Cerebellar cortex (tissue), 1 donor: ENCODE data around the gene JAGN1.
A peak's percentile ranks its signal among the peaks of the same experiment; 100 is the strongest.
"Not testable (repeated sequence)": the region's sequence is repeated elsewhere in the genome, so short reads cannot be mapped to it uniquely, and the experiment has no call there.

Experiments
- DNase-seq: peaks from one replicate; pipeline ENCODE4 v3.0.0-alpha.2; 2015; ENCODE audit warnings: low spot score

Gene JAGN1

DNA sequence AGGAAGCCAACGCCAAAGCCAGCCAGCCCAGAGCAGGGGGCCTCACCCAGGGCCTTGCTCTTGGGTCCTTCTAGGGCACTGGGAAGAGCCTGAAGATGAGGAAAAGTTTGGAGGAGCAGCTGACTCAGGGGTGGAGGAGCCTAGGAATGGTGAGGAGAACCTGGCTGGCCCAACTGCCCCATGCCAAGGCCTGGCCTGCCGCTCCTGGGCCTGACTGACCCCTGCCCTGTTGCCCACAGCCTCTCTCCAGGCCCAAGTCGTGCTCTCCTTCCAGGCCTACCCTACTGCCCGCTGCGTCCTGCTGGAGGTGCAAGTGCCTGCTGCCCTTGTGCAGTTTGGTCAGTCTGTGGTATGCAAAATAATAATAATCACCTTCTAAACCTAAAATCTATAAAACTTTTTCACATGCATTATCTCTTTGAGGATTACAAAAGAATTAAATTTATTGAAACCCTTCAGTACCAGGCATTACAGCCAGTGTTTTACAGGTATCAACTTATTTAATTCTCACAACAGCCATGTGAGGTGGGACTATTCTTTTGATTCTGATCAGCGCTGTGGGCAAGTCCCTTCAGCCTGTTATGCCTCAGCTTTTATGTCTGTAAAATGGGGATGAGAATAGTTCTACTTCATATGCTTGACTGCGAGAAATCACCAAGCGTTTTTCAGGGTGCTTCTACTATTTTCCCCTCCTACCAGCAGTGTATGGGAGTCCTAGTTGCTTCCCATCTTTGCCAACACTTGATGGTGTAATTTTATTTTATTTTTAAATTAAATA is 28.0 kb downstream of the JAGN1 start:
- DNase-seq = no peak

DNA sequence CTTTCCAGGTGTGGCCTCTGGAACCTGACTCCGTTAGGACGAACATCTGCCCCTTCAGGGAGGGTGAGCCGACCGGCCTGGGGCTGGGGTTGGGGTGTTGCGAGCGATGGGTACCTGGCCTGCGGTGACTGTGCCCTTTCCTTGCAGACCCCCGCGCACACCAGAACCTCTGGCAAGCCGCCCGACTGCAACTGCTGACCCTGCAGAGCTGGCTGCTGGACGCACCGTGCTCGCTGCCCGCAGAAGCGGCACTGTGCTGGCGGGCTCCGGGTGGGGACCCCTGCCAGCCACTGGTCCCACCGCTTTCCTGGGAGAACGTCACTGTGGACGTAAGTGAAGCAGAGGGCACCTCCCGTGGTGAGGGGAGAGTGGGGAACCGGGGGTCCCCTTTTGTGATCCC is 37.7 kb downstream of the JAGN1 start:
- no peak for DNase-seq

DNA sequence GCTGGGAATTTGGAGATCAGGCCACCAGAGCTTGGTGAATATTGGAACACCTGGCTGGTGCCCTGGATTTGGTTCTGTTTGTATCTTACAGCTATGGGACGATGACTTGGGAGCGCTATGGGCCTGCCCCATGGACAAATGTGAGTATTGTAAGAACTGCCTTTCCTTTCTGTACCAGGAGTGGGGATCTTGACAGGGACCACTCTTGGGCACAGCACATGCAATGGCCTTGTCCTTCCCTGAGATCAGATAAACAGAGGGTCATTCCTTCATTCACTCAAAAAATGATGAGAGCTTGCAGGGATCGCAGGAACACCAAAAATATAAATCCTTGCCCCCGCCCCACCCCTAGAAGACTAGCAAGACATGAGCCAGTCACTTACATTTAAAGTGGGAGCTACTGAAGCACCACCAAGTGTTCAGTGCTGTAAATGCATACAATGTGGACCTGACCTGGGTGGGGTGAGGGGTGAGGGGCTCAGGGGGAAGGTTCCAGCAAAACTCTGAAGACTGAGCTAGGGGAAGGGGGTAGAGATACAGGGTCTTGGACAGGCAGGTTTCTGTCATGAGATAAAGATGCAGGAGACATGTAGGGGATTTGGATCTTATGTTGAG is 40.5 kb downstream of the JAGN1 start:
- no peak for DNase-seq

DNA sequence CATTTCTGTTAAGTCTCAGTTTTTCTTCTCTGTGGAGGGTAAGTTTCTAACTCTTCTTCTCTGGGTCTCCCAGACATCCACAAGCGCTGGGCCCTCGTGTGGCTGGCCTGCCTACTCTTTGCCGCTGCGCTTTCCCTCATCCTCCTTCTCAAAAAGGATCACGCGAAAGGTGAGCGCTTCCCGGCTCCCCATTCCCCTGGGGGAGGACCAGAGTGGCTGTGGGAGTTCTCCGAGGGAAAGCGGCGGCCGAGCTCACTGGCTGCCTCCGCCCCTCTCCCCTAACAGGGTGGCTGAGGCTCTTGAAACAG is 42.1 kb downstream of the JAGN1 start:
- DNase-seq = peak; percentile 46

DNA sequence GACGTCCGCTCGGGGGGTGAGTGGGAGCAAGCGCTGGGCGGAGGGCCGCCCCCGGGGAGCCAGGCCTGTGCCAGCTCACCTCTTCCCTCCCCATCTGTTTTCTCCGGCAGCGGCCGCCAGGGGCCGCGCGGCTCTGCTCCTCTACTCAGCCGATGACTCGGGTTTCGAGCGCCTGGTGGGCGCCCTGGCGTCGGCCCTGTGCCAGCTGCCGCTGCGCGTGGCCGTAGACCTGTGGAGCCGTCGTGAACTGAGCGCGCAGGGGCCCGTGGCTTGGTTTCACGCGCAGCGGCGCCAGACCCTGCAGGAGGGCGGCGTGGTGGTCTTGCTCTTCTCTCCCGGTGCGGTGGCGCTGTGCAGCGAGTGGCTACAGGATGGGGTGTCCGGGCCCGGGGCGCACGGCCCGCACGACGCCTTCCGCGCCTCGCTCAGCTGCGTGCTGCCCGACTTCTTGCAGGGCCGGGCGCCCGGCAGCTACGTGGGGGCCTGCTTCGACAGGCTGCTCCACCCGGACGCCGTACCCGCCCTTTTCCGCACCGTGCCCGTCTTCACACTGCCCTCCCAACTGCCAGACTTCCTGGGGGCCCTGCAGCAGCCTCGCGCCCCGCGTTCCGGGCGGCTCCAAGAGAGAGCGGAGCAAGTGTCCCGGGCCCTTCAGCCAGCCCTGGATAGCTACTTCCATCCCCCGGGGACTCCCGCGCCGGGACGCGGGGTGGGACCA is 42.6 kb downstream of the JAGN1 start:
- peak; percentile 71 for DNase-seq

DNA sequence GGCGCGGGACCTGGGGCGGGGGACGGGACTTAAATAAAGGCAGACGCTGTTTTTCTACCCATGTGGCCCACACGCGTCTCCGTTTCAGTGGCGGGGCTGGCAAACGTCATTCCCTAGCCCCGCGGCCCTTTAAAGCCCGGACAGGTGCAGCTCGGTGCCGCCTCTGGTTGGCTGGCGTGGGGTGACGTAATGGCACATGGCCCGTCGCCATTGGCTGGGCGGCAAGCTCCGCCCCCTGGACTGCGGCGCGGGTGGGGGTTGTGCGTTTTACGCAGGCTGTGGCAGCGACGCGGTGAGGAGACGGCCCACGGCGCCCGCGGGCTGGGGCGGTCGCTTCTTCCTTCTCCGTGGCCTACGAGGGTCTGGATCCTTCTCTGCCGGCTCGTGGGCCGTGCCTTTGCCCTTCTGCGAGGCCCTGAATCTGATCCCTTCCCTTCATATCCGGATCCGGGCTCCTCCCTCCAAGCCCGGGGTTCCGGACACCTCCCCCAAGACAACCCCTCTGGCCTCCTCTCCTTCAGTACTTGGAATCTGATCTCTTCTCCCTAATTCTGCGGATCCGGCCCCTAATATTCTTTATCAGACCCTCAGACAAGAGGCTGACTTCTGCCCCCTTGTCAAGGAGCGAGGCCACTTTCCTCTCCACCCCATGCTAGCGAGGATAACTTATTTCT is 43.3 kb downstream of the JAGN1 start, which contains the start of gene CRELD1:
Gene CRELD1, plus strand, starts transcription at position 274 of the 674 bp plus-strand sequence. CDS start 605 bp downstream, outside the sequence.
- DNase-seq = peak; percentile 96

DNA sequence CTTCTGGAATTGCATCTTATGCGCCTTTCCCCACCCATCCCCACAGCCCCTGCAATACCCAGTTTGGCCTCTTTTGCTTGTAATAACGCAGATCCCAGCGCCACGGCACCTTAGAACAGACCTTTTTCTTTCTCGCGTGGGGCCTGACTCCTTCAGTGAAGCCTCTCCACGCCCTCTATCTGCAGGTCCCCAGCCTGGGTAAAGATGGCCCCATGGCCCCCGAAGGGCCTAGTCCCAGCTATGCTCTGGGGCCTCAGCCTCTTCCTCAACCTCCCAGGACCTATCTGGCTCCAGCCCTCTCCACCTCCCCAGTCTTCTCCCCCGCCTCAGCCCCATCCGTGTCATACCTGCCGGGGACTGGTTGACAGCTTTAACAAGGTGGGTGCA is 43.8 kb downstream of the JAGN1 start:
- DNase-seq = no peak

DNA sequence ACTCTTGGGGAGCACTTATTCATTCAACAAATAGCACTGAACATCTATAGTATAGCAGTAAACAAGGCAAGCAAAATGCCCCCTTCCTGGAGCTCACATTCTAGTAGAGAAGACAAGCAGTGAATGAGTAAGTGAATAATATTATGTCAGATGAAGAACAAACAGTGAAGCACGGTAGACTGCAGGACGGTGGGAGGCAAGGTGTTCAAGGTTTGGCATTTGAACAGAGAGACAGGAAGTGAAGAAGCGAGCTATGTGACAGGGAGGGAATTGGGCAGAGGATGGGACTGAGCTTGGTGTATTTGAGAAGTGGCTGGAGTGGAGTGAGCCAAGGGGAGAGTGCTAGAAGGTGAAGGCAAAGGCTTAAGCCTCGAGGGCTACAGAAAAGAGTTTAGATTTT is 44.6 kb downstream of the JAGN1 start:
- no peak for DNase-seq

DNA sequence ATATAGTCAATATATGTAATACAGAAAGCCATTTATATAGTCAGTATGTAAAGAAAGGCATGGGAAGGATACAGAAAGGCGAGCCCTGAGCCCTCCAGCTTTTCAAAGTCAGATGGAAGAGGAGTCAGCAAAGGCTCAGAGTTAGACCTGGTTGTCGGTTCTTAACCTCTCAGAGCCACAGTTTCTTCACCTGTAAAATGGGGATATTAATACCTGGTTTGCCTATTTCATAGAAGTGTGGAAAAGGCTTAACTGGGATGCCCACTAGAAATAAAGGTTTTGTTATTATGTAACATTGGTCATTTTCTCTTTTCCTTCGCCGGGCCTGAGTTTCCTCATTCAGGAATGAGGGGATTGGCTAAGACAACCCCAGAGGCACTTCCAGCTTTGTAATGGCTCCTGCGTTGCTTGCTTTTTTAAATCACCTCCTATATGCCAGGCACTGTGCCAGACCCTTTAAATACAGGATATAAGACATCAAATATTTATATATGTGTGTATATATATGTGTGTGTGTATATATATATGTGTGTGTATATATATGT is 45.6 kb downstream of the JAGN1 start:
- DNase-seq = no peak

DNA sequence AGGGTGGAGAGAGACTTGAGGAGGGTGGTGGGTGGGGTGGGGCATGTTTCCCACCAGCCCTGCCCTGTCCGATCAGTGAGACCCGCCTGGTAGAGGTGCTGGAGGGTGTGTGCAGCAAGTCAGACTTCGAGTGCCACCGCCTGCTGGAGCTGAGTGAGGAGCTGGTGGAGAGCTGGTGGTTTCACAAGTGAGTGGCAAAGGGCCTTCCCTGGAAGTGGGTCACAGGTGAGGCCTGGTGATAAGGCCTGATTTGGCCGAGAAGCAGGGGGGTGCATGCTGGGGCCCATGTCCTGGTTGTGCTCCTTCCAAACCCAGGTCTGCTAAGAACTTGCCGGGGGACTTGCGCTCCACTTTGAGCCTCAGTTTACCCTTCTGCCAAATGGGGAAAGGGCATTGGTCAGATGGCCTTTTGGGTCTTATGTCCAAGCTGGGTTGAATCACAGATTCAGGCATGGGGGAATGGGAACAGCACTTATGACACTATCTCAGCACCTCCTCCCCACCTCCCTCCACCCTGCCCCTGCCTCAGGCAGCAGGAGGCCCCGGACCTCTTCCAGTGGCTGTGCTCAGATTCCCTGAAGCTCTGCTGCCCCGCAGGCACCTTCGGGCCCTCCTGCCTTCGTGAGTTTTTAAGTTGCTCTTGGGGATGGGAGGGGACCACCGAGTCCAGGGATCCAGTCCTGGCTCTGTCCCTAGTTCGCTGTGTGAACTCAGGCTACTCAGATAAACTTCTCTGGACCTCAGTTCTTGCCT is 47.3 kb downstream of the JAGN1 start:
- no peak for DNase-seq

DNA sequence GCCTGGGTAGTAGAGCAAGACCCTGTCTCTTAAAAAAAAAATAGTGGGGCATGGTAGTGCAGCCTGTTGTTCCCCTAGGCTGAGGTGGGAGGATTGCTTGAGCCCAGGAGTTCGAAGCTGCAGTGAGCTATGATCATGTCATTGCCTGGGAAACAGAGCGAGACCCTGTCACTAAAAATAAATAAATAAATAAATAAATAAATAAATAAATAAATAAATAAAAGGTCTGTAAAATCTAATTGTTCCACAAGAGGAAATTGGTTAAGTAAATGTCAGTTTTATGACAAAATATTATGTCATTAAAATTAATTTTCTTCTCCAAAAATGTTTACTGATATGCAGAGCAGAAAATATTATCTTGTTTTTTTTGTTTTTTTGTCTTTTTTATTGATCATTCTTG is 48.6 kb downstream of the JAGN1 start:
- DNase-seq = no peak

DNA sequence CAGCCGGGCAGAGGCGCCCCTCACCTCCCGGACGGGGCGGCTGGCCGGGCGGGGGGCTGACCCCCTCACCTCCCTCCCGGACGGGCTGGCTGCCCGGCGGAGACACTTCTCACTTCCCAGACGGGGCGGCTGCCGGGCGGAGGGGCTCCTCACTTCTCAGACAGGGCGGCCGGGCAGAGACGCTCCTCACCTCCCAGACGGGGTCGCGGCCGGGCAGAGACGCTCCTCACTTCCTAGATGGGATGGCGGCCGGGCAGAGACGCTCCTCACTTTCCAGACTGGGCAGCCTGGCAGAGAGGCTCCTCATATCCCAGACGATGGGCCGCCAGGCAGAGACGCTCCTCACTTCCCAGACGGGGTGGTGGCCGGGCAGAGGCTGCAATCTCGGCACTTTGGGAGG is 49.5 kb downstream of the JAGN1 start:
- DNase-seq = not testable (repeated sequence)

DNA sequence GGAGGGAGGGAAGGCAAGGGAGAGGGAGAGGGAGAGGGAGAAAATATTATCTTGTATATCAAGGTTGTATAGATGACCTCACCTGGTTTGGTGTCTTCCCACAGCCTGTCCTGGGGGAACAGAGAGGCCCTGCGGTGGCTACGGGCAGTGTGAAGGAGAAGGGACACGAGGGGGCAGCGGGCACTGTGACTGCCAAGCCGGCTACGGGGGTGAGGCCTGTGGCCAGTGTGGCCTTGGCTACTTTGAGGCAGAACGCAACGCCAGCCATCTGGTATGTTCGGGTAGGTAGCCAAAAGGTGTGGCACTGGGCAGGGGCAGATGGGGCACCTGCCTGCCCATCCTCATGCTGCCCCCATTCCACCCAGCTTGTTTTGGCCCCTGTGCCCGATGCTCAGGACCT is 50.3 kb downstream of the JAGN1 start:
- no peak for DNase-seq

DNA sequence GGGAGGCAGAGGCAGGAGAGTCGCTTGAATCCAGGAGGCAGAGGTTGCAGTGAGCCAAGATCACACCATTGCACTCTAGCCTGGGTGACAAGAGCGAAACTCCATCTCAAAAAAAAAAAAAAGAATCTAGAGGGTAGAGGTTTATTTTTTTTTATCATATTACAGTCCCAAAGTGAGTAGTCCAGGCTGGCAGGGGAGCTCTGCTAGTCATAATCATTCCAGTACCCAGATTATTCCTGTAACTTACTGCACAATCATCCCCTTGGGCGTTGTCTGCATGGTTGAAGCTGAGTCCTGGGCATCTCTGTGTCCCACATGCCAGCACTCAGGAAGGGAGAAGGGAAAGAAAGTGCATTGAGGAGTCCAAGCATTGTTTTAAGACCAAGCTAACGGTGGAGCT is 51.8 kb downstream of the JAGN1 start:
- no peak for DNase-seq

DNA sequence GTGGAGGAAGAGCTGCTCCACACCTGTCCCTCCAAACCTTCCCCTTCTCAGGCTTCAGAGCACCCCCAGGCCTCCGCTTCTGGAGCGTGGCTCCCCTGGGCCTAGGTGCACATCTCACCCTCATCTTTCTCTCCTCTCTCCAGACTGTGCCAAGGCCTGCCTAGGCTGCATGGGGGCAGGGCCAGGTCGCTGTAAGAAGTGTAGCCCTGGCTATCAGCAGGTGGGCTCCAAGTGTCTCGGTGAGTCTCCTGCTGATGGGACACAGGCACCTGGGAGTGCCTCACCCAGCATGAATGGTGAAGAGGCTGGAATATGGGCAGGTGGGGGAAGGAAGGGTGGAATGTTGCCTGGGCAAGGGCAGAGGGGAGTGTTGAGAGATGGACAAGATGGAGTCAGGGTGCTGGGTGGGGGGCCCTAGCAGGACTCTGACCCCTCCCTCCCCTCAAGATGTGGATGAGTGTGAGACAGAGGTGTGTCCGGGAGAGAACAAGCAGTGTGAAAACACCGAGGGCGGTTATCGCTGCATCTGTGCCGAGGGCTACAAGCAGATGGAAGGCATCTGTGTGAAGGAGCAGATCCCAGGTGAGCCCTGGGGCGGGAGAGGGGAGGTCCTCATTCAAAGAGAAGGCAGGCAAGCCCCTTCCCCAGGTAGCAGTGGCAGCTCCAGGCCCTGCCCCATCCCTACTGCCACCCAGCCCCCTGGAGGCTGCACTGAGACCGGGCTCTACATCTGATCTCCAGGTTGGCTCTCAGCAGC is 52.7 kb downstream of the JAGN1 start:
- no peak for DNase-seq
